HG03159 (cell line): ENCODE data around the gene RRP36.
"Not testable (repeated sequence)": the region's sequence is repeated elsewhere in the genome, so short reads cannot be mapped to it uniquely, and the experiment has no call there.

ENCODE experiments used
- ATAC-seq: cut with Tn5 transposase; IDR thresholded peaks from one replicate; pipeline ENCODE4 v1.9.1; 2021; ENCODE audit warnings: mild to moderate bottlenecking, moderate library complexity; ENCODE audit not compliant: unreplicated experiment

Gene RRP36

DNA sequence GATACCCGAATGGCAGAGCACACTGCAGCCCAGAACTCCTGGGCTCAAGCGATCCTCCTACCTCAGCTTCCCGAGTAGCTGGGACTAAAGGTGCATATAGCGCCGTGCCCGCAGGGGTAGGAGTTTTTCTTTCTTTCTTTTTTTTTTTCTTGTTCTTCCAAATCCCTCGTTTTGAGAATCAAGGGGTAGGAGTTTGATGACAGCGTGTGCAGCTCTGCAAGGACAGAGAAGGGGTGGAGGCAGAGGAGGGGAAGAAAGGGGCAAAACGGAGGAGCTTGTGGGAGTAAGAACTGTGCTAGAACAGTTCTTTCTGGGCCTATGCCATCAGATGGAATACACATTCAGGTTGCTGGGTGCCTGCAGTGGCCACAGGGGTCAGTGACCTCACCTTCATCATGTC is 15.3 kb downstream of the RRP36 start:
- no peak for ATAC-seq

DNA sequence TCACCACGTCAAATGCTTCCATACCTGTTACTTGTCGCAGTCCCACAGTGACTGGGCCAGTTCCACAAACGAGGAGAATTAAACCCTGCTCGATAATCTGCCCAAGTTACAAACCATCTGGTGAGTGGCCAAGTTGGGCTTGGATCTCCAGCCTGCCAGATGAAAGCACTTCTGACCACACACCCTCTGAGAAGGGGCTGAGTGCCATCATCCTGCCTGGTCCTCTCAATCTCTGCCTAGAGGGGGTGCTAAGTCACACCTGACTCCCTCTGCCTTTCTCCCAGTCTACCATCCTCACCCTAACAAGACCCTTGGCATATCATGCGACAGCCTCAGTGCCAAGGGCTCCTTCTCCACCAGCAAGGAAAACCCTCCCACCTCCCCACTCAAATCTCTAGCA is 15.8 kb downstream of the RRP36 start:
- ATAC-seq, result no peak

GRCh38 chr6:43037706-43038105 is 16.3 kb downstream of the RRP36 start:
- ATAC-seq, result no peak

DNA sequence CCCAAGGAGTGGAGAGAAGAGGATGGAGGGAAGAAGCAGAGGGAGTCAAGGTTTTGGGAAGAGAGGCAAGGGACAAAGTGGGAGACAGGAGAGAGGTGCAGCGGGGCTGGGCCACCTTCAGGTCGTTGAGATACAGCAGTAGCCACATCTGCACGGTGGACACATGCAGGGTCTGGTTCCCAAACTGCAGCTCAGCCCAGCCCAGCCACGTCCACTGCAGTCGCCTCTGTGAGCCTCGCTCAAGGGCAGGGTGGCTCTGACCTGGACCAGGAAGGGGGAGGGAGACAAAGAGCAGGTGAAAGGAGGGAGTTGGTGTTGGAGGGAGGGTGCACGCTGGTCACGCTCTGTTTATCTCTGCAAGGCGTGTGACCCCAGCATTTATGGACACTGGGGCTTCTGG is 17.3 kb downstream of the RRP36 start:
- no peak for ATAC-seq

DNA sequence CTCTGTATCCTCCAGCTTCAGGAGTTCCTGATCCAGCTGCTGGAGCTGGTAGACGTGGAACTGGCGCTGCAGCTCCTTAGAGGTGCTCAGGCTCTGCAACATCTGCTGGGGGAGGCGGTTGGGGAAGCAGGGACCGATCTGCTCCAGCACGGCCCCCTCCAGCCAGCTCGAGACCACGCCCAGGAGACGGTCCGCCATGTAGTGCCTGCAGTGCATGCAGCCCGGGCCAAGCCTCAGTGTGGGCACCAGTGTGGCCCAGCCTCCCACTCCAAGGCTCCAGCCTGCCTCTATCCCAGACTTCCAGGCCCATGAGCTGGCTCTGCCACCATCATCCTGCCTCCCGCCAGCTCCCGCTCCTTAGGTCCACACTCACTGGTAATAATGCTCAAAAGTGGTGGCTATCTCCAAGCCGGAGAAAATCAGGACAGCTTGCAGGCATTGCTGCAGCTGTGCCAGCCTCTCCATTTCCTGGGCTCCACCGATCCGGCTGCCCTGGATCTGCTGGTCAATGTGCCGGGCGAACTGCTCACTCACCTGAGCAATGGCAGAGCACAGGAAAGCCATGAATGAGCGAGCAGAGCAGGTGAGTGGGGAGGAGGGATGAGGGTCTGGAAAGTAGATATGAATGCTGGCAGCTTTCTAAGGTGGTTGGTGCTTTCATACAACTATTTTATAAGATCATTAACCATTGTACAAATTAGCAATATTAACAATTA is 19.3 kb downstream of the RRP36 start:
- ATAC-seq, result no peak

- ATAC-seq, result not testable (repeated sequence)
These were observed 20.1 kb downstream of the RRP36 start for GRCh38 chr6:43041475-43041874.

- no peak for ATAC-seq
These were observed 21.9 kb downstream of the RRP36 start for GRCh38 chr6:43043310-43043709.

- no peak for ATAC-seq
These were observed 24.0 kb downstream of the RRP36 start for GRCh38 chr6:43045371-43045930.

DNA sequence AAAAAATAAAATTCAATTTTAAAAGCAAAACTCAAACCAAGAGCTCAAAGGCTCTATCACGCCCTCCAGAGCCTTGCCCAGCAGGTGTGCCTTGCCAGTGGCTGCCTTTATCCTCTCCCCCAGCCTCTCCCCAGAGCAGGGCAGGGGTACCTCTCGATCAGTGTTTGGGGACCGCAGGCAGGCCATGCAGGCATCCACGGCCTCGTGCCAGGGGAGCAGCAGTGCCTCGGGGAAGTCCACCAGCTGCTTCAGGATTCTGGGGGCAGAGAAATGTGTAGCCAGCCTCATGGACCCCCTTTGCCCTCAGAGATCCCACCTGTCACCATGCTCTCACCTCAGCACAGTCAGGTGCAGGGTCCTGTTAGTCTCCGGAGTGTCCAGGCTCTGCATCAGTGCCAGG is 26.6 kb downstream of the RRP36 start:
- no peak for ATAC-seq

DNA sequence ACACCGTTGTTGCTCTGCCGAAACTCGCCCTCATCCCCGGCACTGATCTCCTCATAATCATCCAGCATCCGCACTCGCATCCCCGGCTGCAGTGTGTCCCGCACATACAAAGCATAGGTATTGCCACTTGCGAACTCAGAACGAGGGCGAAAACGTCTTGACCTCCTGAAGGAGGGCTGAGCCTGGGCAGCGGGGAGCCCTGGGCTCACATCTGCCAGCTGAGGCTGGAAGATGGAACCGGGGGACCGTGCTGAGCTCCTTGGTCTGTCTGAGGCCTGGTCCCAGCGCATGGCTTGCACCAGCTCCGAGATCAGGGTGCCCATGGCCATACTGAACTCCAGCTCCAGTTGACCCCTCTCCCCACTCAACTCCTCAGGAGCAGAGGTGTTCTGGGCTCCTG is 29.6 kb downstream of the RRP36 start:
- ATAC-seq, result no peak

DNA sequence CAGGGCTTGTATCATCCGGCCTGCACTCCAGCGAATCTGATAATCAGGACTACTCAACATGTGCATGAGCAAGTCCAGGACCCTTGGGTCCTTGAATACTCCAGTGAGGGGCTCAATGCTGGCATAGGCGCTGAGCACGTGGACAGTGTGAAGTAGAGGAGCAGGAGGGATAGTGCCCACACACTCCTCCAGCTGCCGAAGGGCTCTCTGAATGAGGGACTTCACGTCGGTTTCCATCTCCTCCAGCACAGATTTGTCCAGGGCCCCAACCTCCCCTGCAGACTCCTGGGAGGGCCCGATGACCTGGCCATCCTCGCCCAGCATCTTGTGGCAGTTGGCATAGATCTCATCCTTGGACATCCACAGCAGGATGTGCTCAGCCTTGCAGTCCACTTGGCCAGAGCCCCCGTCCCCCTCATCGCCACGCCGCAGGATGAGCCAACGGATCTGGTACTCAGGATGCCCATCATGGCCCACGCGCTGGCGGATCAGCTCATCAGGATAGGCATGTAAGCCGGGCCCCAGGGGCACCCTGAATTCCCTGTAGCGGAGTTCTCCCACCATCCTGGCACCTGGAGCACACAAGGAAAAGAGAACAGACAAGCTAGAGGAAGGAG is 30.9 kb downstream of the RRP36 start:
- ATAC-seq, result no peak

DNA sequence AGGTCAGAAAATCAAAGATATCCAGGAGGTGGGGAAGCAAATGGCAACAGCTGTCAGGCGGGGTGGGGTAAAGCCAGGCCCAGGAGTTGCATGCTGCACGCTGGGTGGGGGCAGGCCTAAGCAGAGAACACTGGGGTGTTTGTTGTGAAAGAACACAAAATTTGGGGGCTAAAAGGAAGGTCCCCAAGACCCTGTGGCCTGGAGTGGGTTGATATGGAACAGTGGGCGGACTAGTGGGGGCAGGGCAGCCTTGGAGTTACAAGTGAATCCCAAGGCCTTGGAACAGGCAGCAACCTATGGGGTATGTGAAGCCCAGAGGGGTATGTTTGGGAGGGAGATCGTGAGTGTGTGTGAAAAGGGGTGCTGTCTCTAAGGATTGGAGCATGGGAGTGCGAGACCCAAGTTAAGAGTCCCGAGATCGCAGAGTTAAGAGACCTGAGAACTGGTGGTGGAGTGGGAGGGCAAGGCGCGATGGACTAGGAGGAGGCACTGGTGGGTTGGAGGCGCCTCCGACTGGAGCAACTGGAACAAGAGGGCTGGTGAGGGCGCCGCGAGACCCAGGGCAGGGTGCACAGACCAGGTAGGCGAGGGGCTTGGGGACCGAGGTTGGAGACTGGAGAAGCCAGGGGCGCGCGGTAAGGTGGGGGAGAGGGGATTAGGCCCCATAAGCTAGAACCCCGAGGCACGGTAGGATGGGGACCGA is 31.6 kb downstream of the RRP36 start:
- ATAC-seq, result peak; percentile 28

- ATAC-seq, result peak; percentile 84
These were observed 32.3 kb downstream of the RRP36 start, which contains the start of gene CUL7 for GRCh38 chr6:43053545-43054205. TSS of gene CUL7 (minus strand) at chr6:43053851. CDS start at chr6:43052788, 1,063 bp downstream.

GRCh38 chr6:43054206-43054943 is 33.0 kb downstream of the RRP36 start:
- no peak for ATAC-seq

DNA sequence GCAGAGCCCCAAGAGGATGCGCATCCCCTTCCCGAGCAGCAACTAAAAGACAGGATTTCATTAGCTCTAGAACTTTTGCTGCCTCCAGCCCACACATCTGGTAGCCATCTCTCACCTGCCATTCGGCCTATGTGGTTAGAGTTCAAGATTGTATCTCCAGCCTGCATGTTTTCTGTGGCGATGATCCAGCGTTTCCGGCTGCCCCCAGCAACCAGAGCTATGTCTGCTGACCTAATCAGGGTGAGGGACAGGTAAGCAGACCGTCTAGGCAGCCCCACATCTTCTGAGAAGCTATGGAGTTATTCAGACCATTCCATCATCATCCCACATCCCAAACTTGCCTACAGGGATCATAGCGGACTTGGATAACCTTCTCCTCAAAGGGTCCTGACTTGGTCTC is 34.5 kb downstream of the RRP36 start:
- no peak for ATAC-seq

DNA sequence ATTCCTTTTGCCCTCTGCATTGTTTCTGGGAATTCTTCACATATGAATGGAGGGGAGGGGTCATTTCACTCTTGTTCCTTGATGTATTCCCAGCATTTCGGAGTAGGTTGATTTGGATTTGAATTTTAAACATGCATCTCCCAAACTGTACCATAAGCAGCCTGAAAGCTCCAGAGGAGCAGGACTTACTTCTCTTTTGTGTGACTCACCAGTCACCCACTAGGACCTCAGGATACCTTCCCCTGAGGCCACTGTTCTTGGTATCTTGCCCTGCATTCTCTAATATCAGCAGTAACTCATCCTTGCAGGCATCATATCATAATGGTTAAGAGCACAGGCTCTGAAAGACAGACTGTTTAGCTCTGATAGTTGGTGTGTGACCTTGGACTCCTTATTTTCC is 37.1 kb downstream of the RRP36 start:
- ATAC-seq, result no peak

- ATAC-seq, result peak; percentile 89
These were observed 38.0 kb downstream of the RRP36 start, which contains the start of the genes KLC4 and MRPL2 for GRCh38 chr6:43059168-43060033. TSS of gene KLC4 (plus strand) at chr6:43059631. CDS start at chr6:43061336, 1,705 bp downstream. TSS of gene MRPL2 (minus strand) at chr6:43059434. CDS start at chr6:43059381, 53 bp downstream.

- ATAC-seq, result no peak
These were observed 38.8 kb downstream of the RRP36 start for GRCh38 chr6:43060034-43060754.
